NCI-H187 treated with DMSO at 0.1 percent for 48 hours (cell line): Measurements from ENCODE around the gene IRX4.

Experiments used
- DNase-seq: peaks from one replicate; lab custom pipeline; 2025; lab: John Stamatoyannopoulos, UW

IRX4 gene

DNA sequence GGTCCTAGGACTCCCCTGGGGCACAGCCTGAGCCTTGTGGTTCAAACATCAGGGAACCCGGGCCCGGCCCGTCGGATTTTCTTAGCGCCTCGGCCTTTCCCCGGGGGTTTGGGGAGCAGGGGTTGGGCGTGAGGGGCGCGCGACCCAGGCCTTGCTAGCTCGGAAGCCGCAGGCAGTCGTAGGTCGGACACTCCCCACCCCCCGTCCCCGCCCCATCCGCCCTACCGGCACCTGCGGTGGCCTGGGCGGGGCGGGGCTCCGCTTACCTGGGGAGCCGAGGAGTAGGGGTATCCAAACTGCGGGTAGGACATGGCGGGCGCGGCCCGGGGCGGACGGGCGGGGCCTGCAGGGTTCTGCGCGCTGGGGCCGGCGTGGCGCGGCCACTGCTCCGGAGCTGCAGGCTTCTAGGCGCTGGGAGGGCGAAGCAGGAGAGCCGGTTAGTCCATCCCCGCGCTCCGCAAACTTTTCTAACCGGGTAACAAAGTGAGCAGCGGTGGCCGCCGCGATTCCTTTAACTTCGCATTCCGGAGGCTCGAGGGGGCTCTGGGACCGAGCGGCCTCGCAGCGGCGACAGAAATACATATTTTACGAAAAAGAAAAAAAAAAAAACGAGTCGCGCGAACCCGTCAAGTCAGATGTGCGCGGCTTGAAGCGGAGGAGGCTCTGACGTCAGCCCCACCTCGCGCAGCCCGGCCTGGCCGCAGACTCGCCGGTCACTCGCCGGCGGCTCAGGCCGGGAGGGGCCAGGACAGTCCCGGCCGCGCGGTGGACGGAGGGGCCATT lies at the start of gene IRX4:
TSS of gene IRX4 (minus strand) at position 589 of the 783 bp plus-strand sequence. CDS start at position 311, 278 bp downstream.
- no peak for DNase-seq

DNA sequence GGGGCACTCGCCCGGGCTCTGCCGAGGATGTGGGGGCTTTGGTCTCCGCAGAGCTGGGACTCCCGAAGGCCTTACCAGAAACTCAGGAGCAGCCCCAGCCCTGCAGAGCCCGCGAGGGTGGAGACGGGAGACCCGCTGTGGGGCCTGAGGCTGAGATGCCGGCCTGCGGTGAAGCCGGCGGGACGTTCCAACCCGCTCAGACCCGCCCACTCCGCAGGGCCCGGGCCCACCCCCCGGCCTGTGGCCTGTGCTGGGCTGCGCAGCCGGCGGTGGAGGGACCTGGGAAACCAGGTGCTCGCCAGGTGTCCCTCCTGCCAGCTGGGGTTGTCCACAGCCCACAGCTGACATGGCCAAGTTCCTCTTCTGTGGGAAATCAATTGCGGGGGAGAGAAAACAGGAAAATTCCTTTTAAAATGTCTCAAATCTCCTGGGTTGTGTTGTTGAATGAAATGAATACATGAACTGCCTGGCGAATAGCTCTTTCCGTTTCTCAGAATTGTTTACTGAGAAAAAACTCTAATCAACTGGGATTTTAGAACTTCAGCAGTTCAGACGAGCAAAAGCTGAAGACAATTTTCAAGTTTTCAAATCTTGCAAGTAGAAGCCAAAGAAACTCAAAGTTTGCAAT lies 49.0 kb upstream of the IRX4 start:
- DNase-seq = no peak

DNA sequence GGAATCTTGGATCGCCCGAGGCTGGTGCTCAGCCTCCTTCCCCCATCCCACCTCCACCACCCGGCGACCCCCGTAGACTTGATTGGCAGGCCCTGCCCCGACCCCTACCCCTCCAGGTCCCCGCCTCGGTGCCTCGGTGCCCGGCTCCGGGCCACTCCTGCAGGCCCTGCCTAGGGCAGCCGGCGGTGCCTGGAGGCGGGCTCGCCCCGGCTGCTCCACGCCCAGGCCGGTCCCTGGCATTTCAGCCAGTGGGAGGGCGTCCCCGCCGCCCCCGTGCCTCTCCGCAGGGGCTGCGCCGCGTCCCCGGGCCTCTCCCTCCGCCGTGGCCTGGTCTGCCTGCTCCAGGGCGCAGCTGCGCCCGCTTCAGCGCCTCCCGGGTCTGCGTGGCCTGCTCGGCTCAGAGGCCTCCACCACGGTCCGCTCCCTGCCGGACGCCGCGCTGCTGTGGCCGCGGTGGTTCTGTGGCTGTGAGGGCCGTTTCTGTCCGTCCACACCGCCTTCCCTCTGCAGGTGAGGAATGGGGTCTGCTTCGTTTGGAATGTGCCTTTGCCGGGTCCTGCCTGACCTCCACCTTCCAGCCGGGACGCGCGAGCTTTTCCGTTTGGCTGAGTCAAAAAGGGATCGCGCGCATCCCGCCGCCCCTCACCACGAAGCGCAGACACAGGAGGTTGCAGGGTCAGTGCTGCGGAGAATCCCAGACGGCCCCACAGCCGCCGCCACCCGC lies 48.3 kb upstream of the IRX4 start:
- DNase-seq = no peak

DNA sequence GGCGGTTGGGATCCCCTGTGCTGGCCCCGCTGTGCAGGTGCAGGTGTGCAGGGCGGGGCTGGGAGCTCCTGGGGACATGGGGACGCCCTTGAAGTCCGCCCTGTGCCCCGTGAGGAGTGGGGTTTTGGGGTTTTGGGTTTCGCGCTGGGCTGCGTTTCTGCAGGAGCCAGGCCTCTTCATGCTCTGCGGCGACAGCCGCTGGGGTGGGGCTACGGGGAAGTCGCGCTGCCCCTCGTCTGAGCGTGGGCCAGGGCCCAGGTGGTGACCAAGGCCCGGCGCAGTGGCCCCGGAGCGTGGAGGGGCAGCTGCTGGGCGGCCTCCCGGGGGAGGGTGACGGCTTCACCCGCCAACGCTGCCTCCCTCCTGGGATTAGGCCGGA lies 47.8 kb upstream of the IRX4 start:
- no peak for DNase-seq

DNA sequence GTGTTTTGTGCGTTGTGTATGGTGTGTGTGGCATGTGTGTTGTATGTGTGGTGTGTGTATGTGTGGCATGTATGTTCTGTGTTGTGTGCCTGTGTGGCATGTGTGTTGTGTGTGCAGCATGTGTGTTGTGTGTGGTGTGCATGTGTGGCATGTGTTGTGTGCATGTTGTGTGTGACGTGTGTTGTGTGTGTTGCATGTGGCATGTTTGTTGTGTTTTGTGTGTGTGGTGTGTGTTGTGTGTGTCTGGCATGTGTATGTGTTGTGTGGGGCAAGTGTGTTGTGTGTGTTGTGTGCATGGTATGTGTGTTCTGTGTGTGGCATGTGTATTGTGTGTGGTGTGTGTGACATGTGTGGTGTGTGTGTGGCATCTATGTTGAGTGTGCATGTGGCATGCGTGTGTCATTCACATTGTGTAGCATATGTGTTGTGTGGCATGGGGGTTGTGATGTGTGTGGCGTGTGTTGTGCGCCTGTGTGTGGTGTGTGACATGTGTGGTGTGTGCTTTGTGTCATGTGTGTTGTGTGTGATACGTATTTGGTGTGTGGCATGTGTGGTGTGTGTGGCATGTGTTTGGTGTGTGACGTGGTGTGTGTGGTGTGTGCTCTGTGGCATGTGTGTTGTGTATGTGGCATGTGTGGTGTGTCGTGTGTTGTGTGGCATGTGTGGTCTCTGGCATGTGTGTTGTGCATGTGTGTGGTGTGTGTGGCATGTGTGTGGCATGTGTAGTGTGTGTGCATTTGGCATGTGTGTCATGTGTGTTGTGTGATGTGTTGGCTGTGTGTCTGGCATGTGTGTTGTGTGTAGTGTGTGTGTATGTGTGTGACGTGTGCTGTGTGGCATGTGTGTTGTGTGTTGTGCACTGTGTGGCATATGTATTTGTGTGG lies 46.6 kb upstream of the IRX4 start:
- DNase-seq = no peak

DNA sequence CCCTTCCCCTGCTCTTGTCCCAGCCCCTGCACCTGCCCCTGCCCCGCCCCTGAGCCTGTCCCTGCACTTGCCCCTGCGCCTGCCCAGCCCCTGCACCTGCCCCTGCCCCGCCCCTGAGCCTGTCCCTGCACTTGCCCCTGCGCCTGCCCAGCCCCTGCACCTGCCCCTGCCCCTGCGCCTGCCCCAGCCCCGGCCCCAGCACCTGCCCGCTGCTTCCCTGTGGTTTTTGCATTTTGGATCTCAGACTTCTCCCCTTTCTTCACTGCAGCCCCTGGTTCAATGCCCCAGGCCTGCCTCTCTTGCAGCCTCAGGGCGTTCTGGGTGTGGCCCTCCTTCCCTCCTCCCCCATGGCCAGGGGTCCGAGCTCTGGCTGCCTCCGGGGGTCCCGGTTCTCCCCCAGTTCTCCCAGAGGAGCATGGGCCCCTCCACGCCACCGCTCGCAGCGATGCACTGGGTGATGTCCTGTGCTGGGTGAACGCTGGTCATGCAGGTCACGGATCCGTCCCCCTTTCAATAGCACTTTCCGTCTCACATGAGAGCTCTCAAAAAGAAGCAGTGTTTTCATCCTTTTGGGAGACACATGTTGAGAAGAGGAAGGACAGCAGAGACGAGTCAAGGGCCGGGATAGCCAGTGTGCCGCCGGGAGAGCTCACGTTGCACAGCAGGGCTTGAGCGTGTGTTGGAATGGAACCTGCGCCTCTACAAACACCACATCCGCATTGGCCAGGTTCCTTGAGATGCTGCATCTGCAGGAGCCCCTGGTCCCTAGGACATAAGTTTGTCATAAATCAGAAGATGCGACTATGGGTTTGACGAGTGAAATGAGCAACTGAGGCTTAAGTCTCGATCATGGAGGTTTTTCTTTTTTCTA lies 44.0 kb upstream of the IRX4 start:
- no peak for DNase-seq

- DNase-seq = no peak
These were observed 43.3 kb upstream of the IRX4 start for GRCh38 chr5:1926071-1926440.

DNA sequence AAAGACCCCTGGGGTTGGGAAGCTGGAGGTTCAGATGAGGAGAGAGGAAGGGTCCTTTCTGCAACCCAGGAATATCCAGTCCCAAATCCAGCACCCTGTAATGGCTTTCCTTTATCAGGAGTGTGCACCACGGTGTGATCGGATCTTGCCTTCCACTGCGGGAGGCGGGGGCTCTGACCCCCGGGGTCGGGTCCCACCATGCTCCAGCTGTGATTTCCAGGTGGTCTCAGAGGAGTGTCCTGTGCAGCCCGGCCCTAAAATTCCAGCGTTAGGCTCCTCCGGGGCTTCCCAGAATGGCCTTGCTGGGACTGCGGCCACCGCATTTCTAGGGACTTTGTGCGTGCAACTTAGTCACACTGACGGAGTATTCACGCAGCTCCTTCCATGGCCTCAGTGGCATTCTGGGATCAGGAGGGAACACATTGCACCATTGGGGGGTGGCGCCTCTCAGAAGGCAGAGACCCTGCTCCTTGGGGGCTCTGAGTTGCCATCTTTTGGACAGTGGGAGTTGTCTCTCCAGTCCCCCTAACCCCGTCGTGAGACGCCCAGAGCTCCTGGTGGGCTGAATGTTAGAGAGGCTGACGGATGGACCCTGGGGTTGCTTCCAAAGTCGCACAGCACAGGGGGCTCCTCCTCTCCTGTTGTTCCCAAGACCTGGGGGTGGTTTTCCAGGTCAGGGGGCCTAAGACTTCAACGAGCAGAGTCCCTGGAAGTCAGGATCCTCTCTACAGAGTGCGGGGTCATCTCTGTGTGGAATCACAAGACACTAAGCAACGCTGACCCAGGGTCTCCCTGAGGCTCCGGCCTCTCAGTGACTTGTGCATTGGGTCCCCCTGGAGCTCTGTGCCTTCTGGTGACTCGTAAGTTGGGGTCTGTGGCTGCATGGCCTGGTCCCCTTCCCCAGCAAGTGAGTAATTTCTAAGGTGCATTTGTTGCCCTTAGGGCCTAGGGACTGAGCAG lies 42.7 kb upstream of the IRX4 start:
- no peak for DNase-seq

DNA sequence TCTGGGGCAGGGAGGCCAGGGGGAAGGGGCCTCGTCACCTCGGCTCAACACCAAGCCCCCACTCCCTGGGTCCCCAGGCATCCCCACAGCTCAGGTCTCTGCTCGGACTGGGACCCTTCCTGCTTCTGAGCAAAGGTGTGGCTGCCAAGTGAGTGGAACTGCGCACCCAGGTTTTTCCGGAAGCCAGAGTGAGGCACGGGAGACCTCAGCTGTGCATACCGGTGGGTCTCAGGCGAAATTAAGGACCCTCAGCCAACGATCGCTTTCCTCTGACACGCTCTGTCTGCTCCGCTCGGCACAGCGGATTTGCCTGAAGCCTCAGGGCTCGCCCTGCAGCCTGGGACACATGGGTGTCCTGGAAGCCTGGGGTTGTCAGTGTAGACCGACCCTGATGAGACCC lies 41.0 kb upstream of the IRX4 start:
- no peak for DNase-seq

- DNase-seq = no peak
These were observed 40.6 kb upstream of the IRX4 start for GRCh38 chr5:1923341-1923740.

- DNase-seq = no peak
These were observed 39.0 kb upstream of the IRX4 start for GRCh38 chr5:1921711-1922110.

- DNase-seq = no peak
These were observed 37.0 kb upstream of the IRX4 start for GRCh38 chr5:1919750-1920149.

DNA sequence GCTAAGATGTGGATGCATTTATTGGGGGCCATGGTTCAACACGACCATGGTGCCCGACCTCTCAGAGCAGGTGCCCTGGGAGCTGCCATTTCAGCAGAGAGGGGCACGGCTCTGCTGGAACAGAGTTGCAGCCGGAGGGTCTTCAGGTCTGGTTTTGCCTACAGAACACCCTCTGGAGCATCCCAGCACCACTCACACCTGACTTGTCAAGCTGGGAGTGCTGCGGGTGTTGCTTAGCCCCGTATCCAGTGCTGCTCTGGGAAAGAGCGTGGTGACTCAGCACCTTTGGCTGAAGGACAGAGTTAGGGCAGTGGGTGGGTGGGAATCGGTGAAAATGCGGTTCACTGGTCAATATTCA lies 36.5 kb upstream of the IRX4 start:
- no peak for DNase-seq

GRCh38 chr5:1918488-1919208 lies 35.9 kb upstream of the IRX4 start:
- DNase-seq = no peak

DNA sequence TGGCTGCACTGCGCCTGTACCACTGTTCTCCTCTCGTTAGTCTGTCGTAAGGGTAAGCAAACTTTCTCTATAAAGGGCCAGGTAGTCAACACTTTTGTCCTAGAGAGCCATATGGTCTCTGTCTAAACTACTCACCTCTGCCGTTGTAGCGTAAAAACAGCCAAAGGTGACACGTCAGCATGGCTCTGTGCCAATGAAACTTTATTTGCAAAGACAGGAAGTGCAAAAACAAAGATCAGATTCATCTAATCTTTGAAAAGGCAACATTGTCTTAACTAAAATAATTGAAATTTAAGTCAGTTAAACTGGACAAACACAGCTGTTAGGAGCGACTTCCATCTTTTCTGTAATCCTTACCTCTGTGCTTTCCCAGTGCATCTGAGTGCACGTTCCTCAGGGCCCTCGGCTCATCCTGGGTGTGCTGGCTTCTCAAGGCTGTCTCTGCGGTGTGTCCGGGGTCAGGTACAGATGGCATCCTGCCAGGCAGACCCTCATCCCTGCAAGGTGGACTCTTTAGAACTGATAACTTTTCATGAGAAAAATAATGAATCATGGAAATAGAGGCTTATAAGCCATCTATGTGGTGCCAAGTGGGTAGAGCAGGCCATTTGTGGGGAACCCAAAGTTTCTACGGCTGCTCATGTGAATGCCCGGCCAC lies 35.2 kb upstream of the IRX4 start:
- no peak for DNase-seq

- DNase-seq = no peak
These were observed 33.6 kb upstream of the IRX4 start for GRCh38 chr5:1916041-1917001.

GRCh38 chr5:1915316-1915715 lies 32.6 kb upstream of the IRX4 start:
- DNase-seq = no peak

DNA sequence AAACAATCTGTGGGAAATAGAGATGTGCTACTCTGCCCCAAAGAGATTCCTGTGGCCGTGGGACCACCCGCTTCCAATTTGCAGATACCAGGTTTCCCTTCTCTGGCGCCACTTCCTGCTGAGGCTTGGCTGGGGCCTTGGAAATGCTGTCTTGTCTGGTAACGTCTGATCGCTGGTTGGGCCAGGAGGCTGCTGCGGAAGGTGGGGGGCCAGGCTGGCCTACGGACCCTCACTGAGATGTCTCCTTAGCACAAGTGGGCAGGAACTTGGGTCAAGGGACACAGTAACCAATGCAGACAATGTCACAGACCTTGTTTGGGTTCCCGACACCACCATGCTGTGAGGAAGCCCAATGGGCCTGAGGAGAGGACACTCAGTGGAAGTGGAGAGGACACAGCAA lies 31.7 kb upstream of the IRX4 start:
- no peak for DNase-seq
